SK-N-SH (cell line): ENCODE measurements around the gene PCSK5. TPM values are rescaled to one million over a fixed set of nuclear protein-coding genes. Genes with fewer than 3 reads are reported as not detected.

Experiments
- CTCF ChIA-PET: fragments of 300-600, 350-600 bp; formaldehyde crosslinking; extraction: SDS; loops from one replicate; lab custom pipeline; 2021; lab: Yijun Ruan, JAX
- POLR2A ChIA-PET: fragments of 350-600 bp; sonication (Branson Sonifier 250); formaldehyde crosslinking; extraction: SDS; loops from one replicate; lab custom pipeline; 2020; ENCODE audit warnings: antibody characterized with exemption, inconsistent platforms; lab: Yijun Ruan, JAX
- DNase-seq: peaks from one replicate; pipeline ENCODE4 v3.0.0; 2012
- H2AFZ ChIP-seq: fragments of 200-600 bp; sonication (generic); 2 replicates; pipeline ENCODE4 v1.8.1; 2016; ENCODE audit warnings: antibody characterized with exemption, mild to moderate bottlenecking, low read depth
- H3F3A ChIP-seq: fragments of 200-600 bp; sonication (generic); replicated peaks from 2 replicates; pipeline ENCODE3; 2016; ENCODE audit warnings: antibody characterized with exemption, mild to moderate bottlenecking; ENCODE audit not compliant: insufficient read depth
- H3K27ac ChIP-seq, 2 experiments: fragments of 200-500 bp in 1 of 2; fragments of 200-600 bp in 1 of 2; sonication (Bioruptor generic) in 1 of 2; sonication (generic), shearing (Covaris generic) in 1 of 2; 2 replicates each; pipeline versions ENCODE4 v1.5.1 to v1.6.1; 2014 to 2016; ENCODE audit warnings: low read depth in 2 of 2, inconsistent platforms in 1 of 2, low read length in 1 of 2, mild to moderate bottlenecking in 1 of 2, mixed read lengths in 1 of 2
- H3K27me3 ChIP-seq: fragments of 200-600 bp; sonication (generic), shearing (Covaris generic); 2 replicates; pipeline ENCODE4 v1.6.1; 2016; ENCODE audit warnings: mixed run types; ENCODE audit not compliant: insufficient read depth
- H3K36me3 ChIP-seq, 2 experiments: fragments of 200-500 bp in 1 of 2; fragments of 200-600 bp in 1 of 2; sonication (Bioruptor generic) in 1 of 2; sonication (generic) in 1 of 2; replicated peaks in 1 of 2; 2 replicates each; pipeline versions ENCODE3 to v1.5.1; 2014 to 2016; ENCODE audit warnings: low read length in 1 of 2, mild to moderate bottlenecking in 1 of 2; ENCODE audit not compliant: insufficient read depth in 2 of 2, control insufficient read depth in 1 of 2
- H3K4me1 ChIP-seq, 2 experiments: fragments of 200-500 bp in 1 of 2; fragments of 200-600 bp in 1 of 2; sonication (Bioruptor generic) in 1 of 2; sonication (generic), shearing (Covaris generic) in 1 of 2; 2 replicates each; pipeline versions ENCODE4 v1.5.1 to v1.6.1; 2014 to 2016; ENCODE audit warnings: low read depth in 1 of 2, low read length in 1 of 2, mixed run types in 1 of 2; ENCODE audit not compliant: insufficient read depth in 2 of 2, control insufficient read depth in 1 of 2
- H3K4me2 ChIP-seq: fragments of 200-600 bp; sonication (generic), shearing (Covaris generic); 2 replicates; pipeline ENCODE4 v1.6.1; 2017; ENCODE audit warnings: mixed run types
- H3K4me3 ChIP-seq, 2 experiments: fragments of 200-500 bp in 1 of 2; fragments of 200-600 bp in 1 of 2; sonication (Bioruptor generic) in 1 of 2; sonication (generic), shearing (Covaris generic) in 1 of 2; 2 replicates each; pipeline versions ENCODE4 v1.5.1 to v1.8.1; 2014 to 2016; ENCODE audit warnings: low read depth in 2 of 2, inconsistent platforms in 1 of 2, low read length in 1 of 2, mild to moderate bottlenecking in 1 of 2, mixed read lengths in 1 of 2, moderate library complexity in 1 of 2
- H3K79me2 ChIP-seq: fragments of 200-600 bp; sonication (generic); 2 replicates; pipeline ENCODE4 v1.8.1; 2017; ENCODE audit warnings: mild to moderate bottlenecking; ENCODE audit not compliant: insufficient read depth
- H3K9ac ChIP-seq: fragments of 200-600 bp; sonication (generic); 2 replicates; pipeline ENCODE4 v1.6.1; 2017; ENCODE audit warnings: mixed run types
- H3K9me2 ChIP-seq: fragments of 200-600 bp; sonication (generic); 2 replicates; pipeline ENCODE4 v1.6.1; 2017; ENCODE audit warnings: mixed run types
- H3K9me3 ChIP-seq: fragments of 200-600 bp; sonication (generic); 2 replicates; pipeline ENCODE4 v1.6.1; 2017; ENCODE audit warnings: mixed run types, mild to moderate bottlenecking, moderate library complexity
- H4K20me1 ChIP-seq: fragments of 200-600 bp; sonication (generic); 2 replicates; pipeline ENCODE4 v1.6.1; 2017; ENCODE audit warnings: mild to moderate bottlenecking, mixed run types; ENCODE audit not compliant: insufficient read depth
- CHD2 ChIP-seq: fragments of 150-350 bp; IDR thresholded peaks from 2 replicates; pipeline ENCODE4 v1.6.1; 2018; ENCODE audit warnings: low read length; ENCODE audit not compliant: partially characterized antibody
- ELF1 ChIP-seq: IDR thresholded peaks from 2 replicates; pipeline ENCODE4 v1.4.0; 2012
- EP300 ChIP-seq, 2 experiments: IDR thresholded peaks; 2 replicates each; pipeline versions ENCODE4 v1.4.0 to v1.6.1; 2012; ENCODE audit warnings: borderline replicate concordance in 1 of 2, low read depth in 1 of 2, low read length in 1 of 2
- FOXJ3 ChIP-seq: sonication (generic); formaldehyde crosslinking; IDR thresholded peaks from 2 replicates; pipeline ENCODE4 v1.5.1; 2020; ENCODE audit warnings: mild to moderate bottlenecking, missing genetic modification reagents
- GATA2 ChIP-seq: sonication (generic); formaldehyde crosslinking; IDR thresholded peaks from 2 replicates; pipeline ENCODE4 v1.5.0; 2020; ENCODE audit warnings: mild to moderate bottlenecking, missing genetic modification reagents
- JUND ChIP-seq: IDR thresholded peaks from 2 replicates; pipeline ENCODE4 v1.4.0; 2012
- MAX ChIP-seq: IDR thresholded peaks from 2 replicates; pipeline ENCODE4 v1.4.0; 2012; ENCODE audit warnings: low read depth
- NFIC ChIP-seq: IDR thresholded peaks from 2 replicates; pipeline ENCODE4 v1.4.0; 2012; ENCODE audit warnings: borderline replicate concordance
- NRF1 ChIP-seq: IDR thresholded peaks from 2 replicates; pipeline ENCODE4 v1.6.1; 2012; ENCODE audit warnings: low read depth, mild to moderate bottlenecking, low read length
- SIN3A ChIP-seq: IDR thresholded peaks from 2 replicates; pipeline ENCODE4 v1.6.1; 2012; ENCODE audit warnings: low read depth, mild to moderate bottlenecking, low read length, moderate library complexity, borderline replicate concordance
- SMC3 ChIP-seq: IDR thresholded peaks from 2 replicates; pipeline ENCODE4 v1.6.1; 2012; ENCODE audit warnings: low read depth, low read length, improper control_type of control experiment
- TAF1 ChIP-seq: IDR thresholded peaks from 2 replicates; pipeline ENCODE4 v1.6.1; 2012; ENCODE audit warnings: low read depth, mild to moderate bottlenecking, low read length, moderate library complexity, borderline replicate concordance
- TEAD4 ChIP-seq: IDR thresholded peaks from 2 replicates; pipeline ENCODE4 v1.4.0; 2012; ENCODE audit warnings: mild to moderate bottlenecking, borderline replicate concordance; ENCODE audit not compliant: insufficient read depth
- USF1 ChIP-seq: IDR thresholded peaks from 2 replicates; pipeline ENCODE4 v1.4.0; 2012; ENCODE audit warnings: low read depth, borderline replicate concordance
- YY1 ChIP-seq: IDR thresholded peaks from 2 replicates; pipeline ENCODE4 v1.4.0; 2012; ENCODE audit warnings: low read depth, mild to moderate bottlenecking
- WGBS: methylation state at CpG from one replicate; pipeline ENCODE4 v1.1.6; 2017; ENCODE audit warnings: low lambda C conversion rate; 5-methylcytosine and 5-hydroxymethylcytosine counted together
- polyA plus RNA-seq, 3 experiments: library from polyadenylated mRNA; depleted of rRNA; stranded (reverse); fragments of >200 nt; gene quantifications; 2 replicates each; pipeline ENCODE4 v1.2.3, GENCODE V29; 2012
- TF ChIP-seq, protein P1 (sequence below): IDR thresholded peaks from 2 replicates; pipeline ENCODE4 v1.6.1; 2012; ENCODE audit warnings: mild to moderate bottlenecking, low read depth, low read length, moderate library complexity
- TF ChIP-seq, protein P2 (sequence below): IDR thresholded peaks from 2 replicates; pipeline ENCODE4; 2012

Gene PCSK5
- polyA plus RNA-seq, 1 of the 3 experiments (the other 2 are of a cell fraction) = 0.08 TPM

DNA sequence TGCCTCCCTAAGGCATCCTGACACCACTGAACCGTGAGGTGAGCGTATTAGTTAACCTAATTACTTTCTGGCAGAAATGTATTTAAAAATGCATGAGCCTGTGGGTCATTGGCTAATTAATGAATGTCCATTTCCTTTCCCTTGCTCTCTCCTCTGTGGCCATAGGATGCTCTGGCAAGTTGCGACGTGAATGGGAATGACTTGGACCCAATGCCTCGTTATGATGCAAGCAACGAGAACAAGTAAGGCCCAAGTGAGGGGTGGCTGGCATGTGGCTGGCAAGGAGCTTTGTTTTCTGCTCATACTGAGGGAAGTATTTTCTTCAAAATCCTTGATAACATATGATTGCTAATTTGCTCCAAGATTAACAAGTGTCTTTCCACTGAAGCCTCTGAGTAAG lies 136.3 kb downstream of the PCSK5 start:
- POLR2A ChIA-PET = no interaction called here

DNA sequence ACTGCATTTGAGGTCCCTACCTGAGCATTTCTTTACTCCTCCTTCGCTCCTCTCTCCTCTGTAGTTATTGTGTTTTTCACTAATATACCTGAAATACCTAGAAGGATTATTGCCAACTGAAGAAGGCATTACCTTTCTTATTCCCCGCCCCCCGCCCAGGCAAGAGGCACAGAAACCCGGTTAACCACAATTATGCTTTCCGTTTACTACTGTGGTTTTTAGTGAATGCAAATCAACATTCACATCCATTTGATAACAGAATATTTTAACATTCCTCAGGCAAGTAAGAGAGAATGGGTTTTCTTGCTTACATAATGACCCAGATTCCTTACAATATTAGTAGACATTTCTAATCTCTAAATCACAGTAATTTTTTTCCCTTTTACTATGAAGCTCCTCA lies 136.9 kb downstream of the PCSK5 start:
- H3K36me3 ChIP-seq = no peaks in the 10 kb centered on the region
- H3K27me3 ChIP-seq = no peaks in the 10 kb centered on the region; the same call in 1 of the 2 replicates
- DNase-seq = no peak
- no peaks in the 10 kb centered on the region for H3K79me2 ChIP-seq
- no peaks in the 10 kb centered on the region for H3K4me1 ChIP-seq
- H3K9me2 ChIP-seq = no peaks in the 10 kb centered on the region
- H2AFZ ChIP-seq = no peak overlapping the region
- no peaks in the 10 kb centered on the region for H3F3A ChIP-seq
- POLR2A ChIA-PET = no interaction called here
- H3K27ac ChIP-seq = no peak overlapping the region
- H4K20me1 ChIP-seq = no peaks in the 10 kb centered on the region
- WGBS = 5% methylated on average over 5 of the region's 5 CpGs
- no peak overlapping the region for H3K4me3 ChIP-seq
- CTCF ChIA-PET = no interaction called here
- H3K9me3 ChIP-seq = no peaks in the 10 kb centered on the region
- TF ChIP-seq USF1 (no peak), NRF1 (no peak), FOXJ3 (CRISPR knock-in tag) (no peak), NFIC (no peak), CHD2 (no peak), GATA2 (CRISPR knock-in tag) (no peak), TEAD4 (no peak), EP300 (IDR thresholded peaks at IDR 0.05; ENCODE audit: borderline replicate concordance in 1 of 2, low read depth in 1 of 2, low read length in 1 of 2) (no peak), MAX (no peak), YY1 (no peak), ELF1 (no peak), TAF1 (no peak), SMC3 (no peak), JUND (no peak)
- TF ChIP-seq, protein P1, sequence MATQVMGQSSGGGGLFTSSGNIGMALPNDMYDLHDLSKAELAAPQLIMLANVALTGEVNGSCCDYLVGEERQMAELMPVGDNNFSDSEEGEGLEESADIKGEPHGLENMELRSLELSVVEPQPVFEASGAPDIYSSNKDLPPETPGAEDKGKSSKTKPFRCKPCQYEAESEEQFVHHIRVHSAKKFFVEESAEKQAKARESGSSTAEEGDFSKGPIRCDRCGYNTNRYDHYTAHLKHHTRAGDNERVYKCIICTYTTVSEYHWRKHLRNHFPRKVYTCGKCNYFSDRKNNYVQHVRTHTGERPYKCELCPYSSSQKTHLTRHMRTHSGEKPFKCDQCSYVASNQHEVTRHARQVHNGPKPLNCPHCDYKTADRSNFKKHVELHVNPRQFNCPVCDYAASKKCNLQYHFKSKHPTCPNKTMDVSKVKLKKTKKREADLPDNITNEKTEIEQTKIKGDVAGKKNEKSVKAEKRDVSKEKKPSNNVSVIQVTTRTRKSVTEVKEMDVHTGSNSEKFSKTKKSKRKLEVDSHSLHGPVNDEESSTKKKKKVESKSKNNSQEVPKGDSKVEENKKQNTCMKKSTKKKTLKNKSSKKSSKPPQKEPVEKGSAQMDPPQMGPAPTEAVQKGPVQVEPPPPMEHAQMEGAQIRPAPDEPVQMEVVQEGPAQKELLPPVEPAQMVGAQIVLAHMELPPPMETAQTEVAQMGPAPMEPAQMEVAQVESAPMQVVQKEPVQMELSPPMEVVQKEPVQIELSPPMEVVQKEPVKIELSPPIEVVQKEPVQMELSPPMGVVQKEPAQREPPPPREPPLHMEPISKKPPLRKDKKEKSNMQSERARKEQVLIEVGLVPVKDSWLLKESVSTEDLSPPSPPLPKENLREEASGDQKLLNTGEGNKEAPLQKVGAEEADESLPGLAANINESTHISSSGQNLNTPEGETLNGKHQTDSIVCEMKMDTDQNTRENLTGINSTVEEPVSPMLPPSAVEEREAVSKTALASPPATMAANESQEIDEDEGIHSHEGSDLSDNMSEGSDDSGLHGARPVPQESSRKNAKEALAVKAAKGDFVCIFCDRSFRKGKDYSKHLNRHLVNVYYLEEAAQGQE = no peak
- H3K4me2 ChIP-seq = no peak overlapping the region
- H3K9ac ChIP-seq = no peak overlapping the region

More for the DNA sequence above, 136.3 kb downstream of the PCSK5 start:
- H3K4me1 ChIP-seq = no peaks in the 10 kb centered on the region
- H3K27ac ChIP-seq = no peak overlapping the region
- no peaks in the 10 kb centered on the region; the same call in 1 of the 2 replicates for H3K27me3 ChIP-seq
- no peaks in the 10 kb centered on the region for H3K9me2 ChIP-seq
- CTCF ChIA-PET = no interaction called here
- H3K79me2 ChIP-seq = no peaks in the 10 kb centered on the region
- 19% methylated on average over 6 of the region's 6 CpGs for WGBS
- no peak overlapping the region for H3K4me2 ChIP-seq
- no peaks in the 10 kb centered on the region for H3F3A ChIP-seq
- no peaks in the 10 kb centered on the region for H3K36me3 ChIP-seq
- DNase-seq = no peak
- TF ChIP-seq SIN3A = no peak
- TF ChIP-seq, protein P2, sequence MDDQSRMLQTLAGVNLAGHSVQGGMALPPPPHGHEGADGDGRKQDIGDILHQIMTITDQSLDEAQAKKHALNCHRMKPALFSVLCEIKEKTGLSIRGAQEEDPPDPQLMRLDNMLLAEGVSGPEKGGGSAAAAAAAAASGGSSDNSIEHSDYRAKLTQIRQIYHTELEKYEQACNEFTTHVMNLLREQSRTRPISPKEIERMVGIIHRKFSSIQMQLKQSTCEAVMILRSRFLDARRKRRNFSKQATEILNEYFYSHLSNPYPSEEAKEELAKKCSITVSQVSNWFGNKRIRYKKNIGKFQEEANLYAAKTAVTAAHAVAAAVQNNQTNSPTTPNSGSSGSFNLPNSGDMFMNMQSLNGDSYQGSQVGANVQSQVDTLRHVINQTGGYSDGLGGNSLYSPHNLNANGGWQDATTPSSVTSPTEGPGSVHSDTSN = no peak
- TF ChIP-seq SMC3 = no peak
- no peak for TF ChIP-seq JUND
- TF ChIP-seq FOXJ3 (CRISPR knock-in tag) = no peak
- no peak for TF ChIP-seq YY1
- TF ChIP-seq TEAD4 = no peak
- H3K9me3 ChIP-seq = no peaks in the 10 kb centered on the region
- H3K9ac ChIP-seq = no peak overlapping the region
- no peak overlapping the region for H2AFZ ChIP-seq
- H4K20me1 ChIP-seq = no peaks in the 10 kb centered on the region
- no peak overlapping the region for H3K4me3 ChIP-seq
